ENCODE measurements around the gene ADGRG2.

DNA sequence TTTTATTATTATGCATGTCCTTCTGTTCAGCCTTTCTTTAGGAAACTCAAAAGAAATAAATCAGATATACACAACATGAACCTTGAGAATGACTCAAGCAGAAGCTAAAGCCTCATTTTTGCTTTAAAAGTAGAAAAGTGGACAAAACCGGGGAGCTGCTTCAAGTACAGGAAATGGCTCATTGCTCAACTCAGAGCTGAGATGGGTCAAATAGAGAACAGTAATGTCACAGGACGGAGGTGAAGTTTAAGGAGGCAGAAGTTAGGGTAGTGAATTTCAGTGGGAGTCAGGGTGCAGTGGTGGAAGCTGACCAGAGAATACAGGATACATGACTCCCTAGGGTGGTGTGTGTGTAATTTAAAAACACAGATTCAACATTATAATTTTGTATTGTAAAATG is 160.6 kb downstream of the ADGRG2 start:
- TF ChIP-seq, protein P1, sequence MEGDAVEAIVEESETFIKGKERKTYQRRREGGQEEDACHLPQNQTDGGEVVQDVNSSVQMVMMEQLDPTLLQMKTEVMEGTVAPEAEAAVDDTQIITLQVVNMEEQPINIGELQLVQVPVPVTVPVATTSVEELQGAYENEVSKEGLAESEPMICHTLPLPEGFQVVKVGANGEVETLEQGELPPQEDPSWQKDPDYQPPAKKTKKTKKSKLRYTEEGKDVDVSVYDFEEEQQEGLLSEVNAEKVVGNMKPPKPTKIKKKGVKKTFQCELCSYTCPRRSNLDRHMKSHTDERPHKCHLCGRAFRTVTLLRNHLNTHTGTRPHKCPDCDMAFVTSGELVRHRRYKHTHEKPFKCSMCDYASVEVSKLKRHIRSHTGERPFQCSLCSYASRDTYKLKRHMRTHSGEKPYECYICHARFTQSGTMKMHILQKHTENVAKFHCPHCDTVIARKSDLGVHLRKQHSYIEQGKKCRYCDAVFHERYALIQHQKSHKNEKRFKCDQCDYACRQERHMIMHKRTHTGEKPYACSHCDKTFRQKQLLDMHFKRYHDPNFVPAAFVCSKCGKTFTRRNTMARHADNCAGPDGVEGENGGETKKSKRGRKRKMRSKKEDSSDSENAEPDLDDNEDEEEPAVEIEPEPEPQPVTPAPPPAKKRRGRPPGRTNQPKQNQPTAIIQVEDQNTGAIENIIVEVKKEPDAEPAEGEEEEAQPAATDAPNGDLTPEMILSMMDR (conservative IDR thresholded peaks at IDR 0.05 in 1 of 2, IDR thresholded peaks at IDR 0.05 in 1 of 2; ENCODE audit: low read depth in 1 of 2, low read length in 2 of 2) = no peak
- no peak for TF ChIP-seq EZH2 (IDR thresholded peaks at IDR 0.05; ENCODE audit: low read length, missing control alignments)

Data from fibroblast of lung (primary cell).